Liver (tissue), 9 donors: ENCODE measurements around the gene SNCA. TPM values are rescaled to one million over a fixed set of nuclear protein-coding genes. Genes with fewer than 3 reads are reported as not detected.

Source experiments
- DNase-seq: peaks from one replicate; pipeline ENCODE4 v3.0.0-alpha.2; 2017; ENCODE audit warnings: low spot score
- H3K27ac ChIP-seq, 2 donors: one replicate each; pipeline ENCODE4 v1.7.0; 2013; ENCODE audit warnings: inconsistent platforms in 2 of 2, low read length in 2 of 2, control low read depth in 1 of 2, low read depth in 1 of 2, mild to moderate bottlenecking in 1 of 2
- H3K27me3 ChIP-seq, 4 donors: one replicate each; pipeline versions ENCODE4 v1.6.1 to v1.7.0; 2013; ENCODE audit warnings: low read length in 3 of 4, inconsistent platforms in 1 of 4, mild to moderate bottlenecking in 1 of 4, moderate library complexity in 1 of 4; ENCODE audit not compliant: control insufficient read depth in 4 of 4, insufficient read depth in 4 of 4
- H3K36me3 ChIP-seq, 4 donors: one replicate each; pipeline versions ENCODE4 v1.6.1 to v1.7.0; 2013; ENCODE audit warnings: low read length in 3 of 4, mild to moderate bottlenecking in 3 of 4, low read depth in 1 of 4, moderate library complexity in 1 of 4; ENCODE audit not compliant: control insufficient read depth in 4 of 4, insufficient read depth in 3 of 4
- H3K4me1 ChIP-seq, 4 donors: one replicate each; pipeline versions ENCODE4 v1.6.1 to v1.7.0; 2013; ENCODE audit warnings: low read length in 3 of 4, mild to moderate bottlenecking in 3 of 4, moderate library complexity in 1 of 4; ENCODE audit not compliant: control insufficient read depth in 4 of 4, insufficient read depth in 4 of 4
- H3K4me3 ChIP-seq, 3 donors: one replicate each; pipeline versions ENCODE4 v1.6.1 to v1.7.0; 2013; ENCODE audit warnings: low read length in 3 of 3, control low read depth in 1 of 3, low read depth in 1 of 3, mild to moderate bottlenecking in 1 of 3
- H3K9ac ChIP-seq, 2 donors: one replicate each; pipeline ENCODE4 v1.7.0; 2013; ENCODE audit warnings: low read length in 2 of 2, mild to moderate bottlenecking in 2 of 2, moderate library complexity in 2 of 2, control low read depth in 1 of 2, low read depth in 1 of 2
- H3K9me3 ChIP-seq, 4 donors: one replicate each; pipeline versions ENCODE4 v1.6.1 to v1.7.0; 2013; ENCODE audit warnings: low read length in 3 of 4; ENCODE audit not compliant: control insufficient read depth in 4 of 4
- EGR1 ChIP-seq, 2 donors: IDR thresholded peaks; 2 replicates each; pipeline ENCODE4 v1.6.1; 2016 to 2018; ENCODE audit warnings: antibody characterized with exemption in 2 of 2, low read depth in 2 of 2
- FOXA1 ChIP-seq: IDR thresholded peaks from 2 replicates; pipeline ENCODE4 v1.6.1; 2016; ENCODE audit warnings: antibody characterized with exemption
- FOXA2 ChIP-seq: IDR thresholded peaks from 2 replicates; pipeline ENCODE4 v1.6.1; 2016; ENCODE audit warnings: antibody characterized with exemption
- GABPA ChIP-seq, 2 donors: IDR thresholded peaks in 1 of 2; conservative IDR thresholded peaks in 1 of 2; 2 replicates each; pipeline ENCODE4 v1.6.1; 2016; ENCODE audit warnings: antibody characterized with exemption in 2 of 2, mild to moderate bottlenecking in 1 of 2, moderate library complexity in 1 of 2
- HNF4A ChIP-seq, 2 donors: conservative IDR thresholded peaks; 2 replicates each; pipeline ENCODE4 v1.6.1; 2016; ENCODE audit warnings: antibody characterized with exemption in 2 of 2, mild to moderate bottlenecking in 2 of 2
- HNF4G ChIP-seq: IDR thresholded peaks from 2 replicates; pipeline ENCODE4 v1.6.1; 2016; ENCODE audit warnings: antibody characterized with exemption
- JUND ChIP-seq, 2 donors: IDR thresholded peaks; 2 replicates each; pipeline ENCODE4 v1.6.1; 2016; ENCODE audit warnings: antibody characterized with exemption in 2 of 2
- NR2F2 ChIP-seq: IDR thresholded peaks from 2 replicates; pipeline ENCODE4 v1.6.1; 2016; ENCODE audit warnings: antibody characterized with exemption
- RAD21 ChIP-seq, 2 donors: IDR thresholded peaks; 2 replicates each; pipeline ENCODE4 v1.6.1; 2016; ENCODE audit warnings: antibody characterized with exemption in 2 of 2, mild to moderate bottlenecking in 2 of 2
- RXRA ChIP-seq, 2 donors: IDR thresholded peaks; 2 replicates each; pipeline ENCODE4 v1.6.1; 2017 to 2018; ENCODE audit warnings: antibody characterized with exemption in 2 of 2, mild to moderate bottlenecking in 1 of 2
- SP1 ChIP-seq: IDR thresholded peaks from 2 replicates; pipeline ENCODE4 v1.6.1; 2018; ENCODE audit warnings: antibody characterized with exemption, mild to moderate bottlenecking
- TAF1 ChIP-seq: conservative IDR thresholded peaks from 2 replicates; pipeline ENCODE4 v1.6.1; 2016; ENCODE audit warnings: antibody characterized with exemption, mild to moderate bottlenecking
- YY1 ChIP-seq: IDR thresholded peaks from 2 replicates; pipeline ENCODE4 v1.6.1; 2016; ENCODE audit warnings: antibody characterized with exemption, mild to moderate bottlenecking
- WGBS: extraction: QIAGEN DNeasy Blood & Tissue Kit; methylation state at CpG from one replicate; pipeline ENCODE4 v1.1.7; 2013; 5-methylcytosine and 5-hydroxymethylcytosine counted together
- polyA plus RNA-seq, 2 donors: library from polyadenylated mRNA; stranded (reverse) in 1 of 2; unstranded in 1 of 2; fragments of 200-250 nt in 1 of 2; fragments of >200 nt in 1 of 2; fragmentation: Nextera tagmentation in 1 of 2; extraction: Ambion mirVana in 1 of 2; gene quantifications; one replicate each; pipeline versions ENCODE4 v1.2.1 to v1.2.3, GENCODE V29; 2013 to 2015
- total RNA-seq, 2 donors: library from RNA; depleted of rRNA; stranded (reverse); fragments of >200 nt; gene quantifications; one replicate each; pipeline ENCODE4 v1.2.3, GENCODE V29; 2014
- TF ChIP-seq, protein P1 (sequence below): IDR thresholded peaks from 2 replicates; pipeline ENCODE4 v1.6.1; 2016; ENCODE audit warnings: antibody characterized with exemption, mild to moderate bottlenecking
- TF ChIP-seq, protein P2 (sequence below): fragments of 150-350 bp; IDR thresholded peaks from 2 replicates; pipeline ENCODE4 v1.5.1; 2017; ENCODE audit warnings: improper control_type of control experiment, low read depth, low read length; ENCODE audit not compliant: missing input control
- TF ChIP-seq, protein P3 (sequence below): IDR thresholded peaks from 2 replicates; pipeline ENCODE4 v1.6.1; 2016; ENCODE audit warnings: antibody characterized with exemption
- TF ChIP-seq, protein P4 (sequence below): IDR thresholded peaks from 2 replicates; pipeline ENCODE4 v1.6.1; 2016; ENCODE audit warnings: antibody characterized with exemption
- TF ChIP-seq, protein P5 (sequence below): IDR thresholded peaks from 2 replicates; pipeline ENCODE4 v1.6.1; 2016; ENCODE audit warnings: antibody characterized with exemption
- donor health status: healthy.
- donor health status: healthy.
- donor health status: healthy.
- donor health status: healthy.
- donor health status: healthy.

Gene SNCA
- total and polyA plus RNA-seq, 4 donors, result 0.44 to 292 (median 0.70) TPM

DNA sequence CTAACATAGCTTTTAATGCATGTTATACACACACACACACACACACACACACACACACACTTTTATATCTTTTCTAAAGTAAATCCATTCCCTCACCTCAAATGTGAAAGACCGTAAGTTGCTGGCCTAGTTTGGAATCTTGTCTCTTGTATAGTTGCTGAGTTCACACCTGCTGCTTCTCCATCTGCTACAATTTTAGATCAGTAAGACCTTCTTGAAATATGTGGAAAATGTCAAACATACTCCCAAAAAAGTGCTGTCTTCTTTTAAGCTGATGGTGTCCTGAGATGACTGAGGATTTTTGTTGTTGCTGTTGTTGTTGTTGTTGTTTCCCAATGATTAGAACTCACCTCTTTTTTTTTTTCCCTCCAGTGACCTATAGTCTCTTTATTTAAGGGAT, 121.3 kb downstream of the SNCA start:
- no peaks in the 10 kb centered on the region for H3K36me3 ChIP-seq
- H3K9me3 ChIP-seq, result peaks cover 0 to 3% (median 0%) of the 10 kb centered on the region in 4 donors
- H3K27me3 ChIP-seq, result no peaks in the 10 kb centered on the region
- WGBS, result 92% methylated on average over 1 of the region's 1 CpG
- no peak overlapping the region for H3K9ac ChIP-seq
- H3K4me1 ChIP-seq, result no peaks in the 10 kb centered on the region
- TF ChIP-seq EGR1 (IDR thresholded peaks at IDR 0.05; ENCODE audit: low read depth in 2 of 2), result no peak
- no peak for TF ChIP-seq HNF4G
- no peak for TF ChIP-seq NR2F2
- no peak for TF ChIP-seq RAD21 (IDR thresholded peaks at IDR 0.05)
- no peak for TF ChIP-seq JUND (IDR thresholded peaks at IDR 0.05)
- TF ChIP-seq, protein P1, sequence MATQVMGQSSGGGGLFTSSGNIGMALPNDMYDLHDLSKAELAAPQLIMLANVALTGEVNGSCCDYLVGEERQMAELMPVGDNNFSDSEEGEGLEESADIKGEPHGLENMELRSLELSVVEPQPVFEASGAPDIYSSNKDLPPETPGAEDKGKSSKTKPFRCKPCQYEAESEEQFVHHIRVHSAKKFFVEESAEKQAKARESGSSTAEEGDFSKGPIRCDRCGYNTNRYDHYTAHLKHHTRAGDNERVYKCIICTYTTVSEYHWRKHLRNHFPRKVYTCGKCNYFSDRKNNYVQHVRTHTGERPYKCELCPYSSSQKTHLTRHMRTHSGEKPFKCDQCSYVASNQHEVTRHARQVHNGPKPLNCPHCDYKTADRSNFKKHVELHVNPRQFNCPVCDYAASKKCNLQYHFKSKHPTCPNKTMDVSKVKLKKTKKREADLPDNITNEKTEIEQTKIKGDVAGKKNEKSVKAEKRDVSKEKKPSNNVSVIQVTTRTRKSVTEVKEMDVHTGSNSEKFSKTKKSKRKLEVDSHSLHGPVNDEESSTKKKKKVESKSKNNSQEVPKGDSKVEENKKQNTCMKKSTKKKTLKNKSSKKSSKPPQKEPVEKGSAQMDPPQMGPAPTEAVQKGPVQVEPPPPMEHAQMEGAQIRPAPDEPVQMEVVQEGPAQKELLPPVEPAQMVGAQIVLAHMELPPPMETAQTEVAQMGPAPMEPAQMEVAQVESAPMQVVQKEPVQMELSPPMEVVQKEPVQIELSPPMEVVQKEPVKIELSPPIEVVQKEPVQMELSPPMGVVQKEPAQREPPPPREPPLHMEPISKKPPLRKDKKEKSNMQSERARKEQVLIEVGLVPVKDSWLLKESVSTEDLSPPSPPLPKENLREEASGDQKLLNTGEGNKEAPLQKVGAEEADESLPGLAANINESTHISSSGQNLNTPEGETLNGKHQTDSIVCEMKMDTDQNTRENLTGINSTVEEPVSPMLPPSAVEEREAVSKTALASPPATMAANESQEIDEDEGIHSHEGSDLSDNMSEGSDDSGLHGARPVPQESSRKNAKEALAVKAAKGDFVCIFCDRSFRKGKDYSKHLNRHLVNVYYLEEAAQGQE, result no peak
- no peak for TF ChIP-seq GABPA (IDR thresholded peaks at IDR 0.05 in 1 of 2, conservative IDR thresholded peaks at IDR 0.05 in 1 of 2)
- TF ChIP-seq FOXA1, result no peak
- TF ChIP-seq, protein P2, sequence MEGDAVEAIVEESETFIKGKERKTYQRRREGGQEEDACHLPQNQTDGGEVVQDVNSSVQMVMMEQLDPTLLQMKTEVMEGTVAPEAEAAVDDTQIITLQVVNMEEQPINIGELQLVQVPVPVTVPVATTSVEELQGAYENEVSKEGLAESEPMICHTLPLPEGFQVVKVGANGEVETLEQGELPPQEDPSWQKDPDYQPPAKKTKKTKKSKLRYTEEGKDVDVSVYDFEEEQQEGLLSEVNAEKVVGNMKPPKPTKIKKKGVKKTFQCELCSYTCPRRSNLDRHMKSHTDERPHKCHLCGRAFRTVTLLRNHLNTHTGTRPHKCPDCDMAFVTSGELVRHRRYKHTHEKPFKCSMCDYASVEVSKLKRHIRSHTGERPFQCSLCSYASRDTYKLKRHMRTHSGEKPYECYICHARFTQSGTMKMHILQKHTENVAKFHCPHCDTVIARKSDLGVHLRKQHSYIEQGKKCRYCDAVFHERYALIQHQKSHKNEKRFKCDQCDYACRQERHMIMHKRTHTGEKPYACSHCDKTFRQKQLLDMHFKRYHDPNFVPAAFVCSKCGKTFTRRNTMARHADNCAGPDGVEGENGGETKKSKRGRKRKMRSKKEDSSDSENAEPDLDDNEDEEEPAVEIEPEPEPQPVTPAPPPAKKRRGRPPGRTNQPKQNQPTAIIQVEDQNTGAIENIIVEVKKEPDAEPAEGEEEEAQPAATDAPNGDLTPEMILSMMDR, result no peak
- TF ChIP-seq, protein P3, sequence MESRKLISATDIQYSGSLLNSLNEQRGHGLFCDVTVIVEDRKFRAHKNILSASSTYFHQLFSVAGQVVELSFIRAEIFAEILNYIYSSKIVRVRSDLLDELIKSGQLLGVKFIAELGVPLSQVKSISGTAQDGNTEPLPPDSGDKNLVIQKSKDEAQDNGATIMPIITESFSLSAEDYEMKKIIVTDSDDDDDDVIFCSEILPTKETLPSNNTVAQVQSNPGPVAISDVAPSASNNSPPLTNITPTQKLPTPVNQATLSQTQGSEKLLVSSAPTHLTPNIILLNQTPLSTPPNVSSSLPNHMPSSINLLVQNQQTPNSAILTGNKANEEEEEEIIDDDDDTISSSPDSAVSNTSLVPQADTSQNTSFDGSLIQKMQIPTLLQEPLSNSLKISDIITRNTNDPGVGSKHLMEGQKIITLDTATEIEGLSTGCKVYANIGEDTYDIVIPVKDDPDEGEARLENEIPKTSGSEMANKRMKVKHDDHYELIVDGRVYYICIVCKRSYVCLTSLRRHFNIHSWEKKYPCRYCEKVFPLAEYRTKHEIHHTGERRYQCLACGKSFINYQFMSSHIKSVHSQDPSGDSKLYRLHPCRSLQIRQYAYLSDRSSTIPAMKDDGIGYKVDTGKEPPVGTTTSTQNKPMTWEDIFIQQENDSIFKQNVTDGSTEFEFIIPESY, result no peak
- no peak for TF ChIP-seq TAF1
- TF ChIP-seq, protein P4, sequence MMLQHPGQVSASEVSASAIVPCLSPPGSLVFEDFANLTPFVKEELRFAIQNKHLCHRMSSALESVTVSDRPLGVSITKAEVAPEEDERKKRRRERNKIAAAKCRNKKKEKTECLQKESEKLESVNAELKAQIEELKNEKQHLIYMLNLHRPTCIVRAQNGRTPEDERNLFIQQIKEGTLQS, result no peak
- no peak for TF ChIP-seq HNF4A (conservative IDR thresholded peaks at IDR 0.05)
- no peak for TF ChIP-seq SP1
- TF ChIP-seq FOXA2, result no peak
- no peak overlapping the region for H3K27ac ChIP-seq
- DNase-seq, result no peak
- no peak overlapping the region for H3K4me3 ChIP-seq

DNA sequence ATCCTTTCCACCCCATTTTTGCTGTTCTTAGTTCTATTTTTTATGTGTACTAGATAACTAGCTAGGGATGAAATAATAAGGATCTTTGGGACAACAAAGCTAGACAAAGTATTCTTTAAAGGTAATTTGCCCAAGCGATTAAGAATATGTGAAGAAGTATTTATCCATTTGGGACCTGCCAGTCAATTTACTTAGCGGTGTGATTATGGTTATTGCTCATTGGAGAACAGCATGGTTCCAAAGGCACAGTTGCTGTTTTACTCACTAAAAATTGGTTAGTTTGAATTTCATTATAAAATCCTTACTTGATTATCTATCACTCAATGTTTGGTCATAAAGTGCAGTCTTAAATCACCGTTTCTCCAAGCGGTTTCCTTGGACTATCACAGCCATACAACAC, 124.1 kb downstream of the SNCA start:
- Histone ChIP-seq H3K27ac (no peak overlapping the region), H3K4me3 (no peak overlapping the region), H3K4me1 (no peaks in the 10 kb centered on the region), H3K36me3 (no peaks in the 10 kb centered on the region), H3K27me3 (no peaks in the 10 kb centered on the region), H3K9ac (no peak overlapping the region), H3K9me3 (no peaks in the 10 kb centered on the region)
- DNase-seq, result no peak
- WGBS, result 91% methylated on average over 4 of the region's 4 CpGs
- no peak for TF ChIP-seq FOXA1
- TF ChIP-seq SP1, result no peak
- no peak for TF ChIP-seq JUND (IDR thresholded peaks at IDR 0.05)
- TF ChIP-seq, protein P1, result no peak
- TF ChIP-seq HNF4A (conservative IDR thresholded peaks at IDR 0.05), result no peak
- TF ChIP-seq, protein P5, sequence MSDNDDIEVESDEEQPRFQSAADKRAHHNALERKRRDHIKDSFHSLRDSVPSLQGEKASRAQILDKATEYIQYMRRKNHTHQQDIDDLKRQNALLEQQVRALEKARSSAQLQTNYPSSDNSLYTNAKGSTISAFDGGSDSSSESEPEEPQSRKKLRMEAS, result no peak
- TF ChIP-seq GABPA (IDR thresholded peaks at IDR 0.05 in 1 of 2, conservative IDR thresholded peaks at IDR 0.05 in 1 of 2), result no peak
- TF ChIP-seq RXRA (IDR thresholded peaks at IDR 0.05), result no peak
- TF ChIP-seq TAF1, result no peak
- TF ChIP-seq, protein P3, result no peak
- no peak for TF ChIP-seq FOXA2
- TF ChIP-seq, protein P4, result no peak
- no peak for TF ChIP-seq YY1
- TF ChIP-seq RAD21 (IDR thresholded peaks at IDR 0.05), result no peak
- no peak for TF ChIP-seq HNF4G
